GM21717 (cell line): Measurements from ENCODE around the gene ARID1A.
"Not testable (repeated sequence)": the region's sequence is repeated elsewhere in the genome, so short reads cannot be mapped to it uniquely, and the experiment has no call there.

Source experiments
- ATAC-seq: cut with Tn5 transposase; IDR thresholded peaks from one replicate; pipeline ENCODE4 v1.9.1; 2021; ENCODE audit warnings: mild to moderate bottlenecking, moderate library complexity; ENCODE audit not compliant: unreplicated experiment

Gene ARID1A

GRCh38 chr1:26787381-26787705 is 91.5 kb downstream of the ARID1A start:
- ATAC-seq: peak; percentile 47

GRCh38 chr1:26787706-26788514 is 92.1 kb downstream of the ARID1A start, which contains the start of gene PIGV:
Gene PIGV (plus strand): TSS chr1:26787950. CDS start chr1:26790816, 2,866 bp downstream.
- ATAC-seq: peak; percentile 44

- ATAC-seq: no peak
These were observed 92.6 kb downstream of the ARID1A start for GRCh38 chr1:26788515-26788785.

- no peak for ATAC-seq
These were observed 93.2 kb downstream of the ARID1A start for GRCh38 chr1:26788836-26789611.

GRCh38 chr1:26789612-26789865 is 93.7 kb downstream of the ARID1A start:
- ATAC-seq: no peak

GRCh38 chr1:26789931-26790330 is 94.1 kb downstream of the ARID1A start:
- ATAC-seq: no peak

- no peak for ATAC-seq
These were observed 94.7 kb downstream of the ARID1A start for GRCh38 chr1:26790551-26790953.

- ATAC-seq: no peak
These were observed 95.3 kb downstream of the ARID1A start for GRCh38 chr1:26791148-26791547.

- ATAC-seq: no peak
These were observed 95.8 kb downstream of the ARID1A start for GRCh38 chr1:26791626-26792025.

GRCh38 chr1:26792924-26793323 is 97.1 kb downstream of the ARID1A start:
- ATAC-seq: no peak

- ATAC-seq: no peak
These were observed 98.6 kb downstream of the ARID1A start for GRCh38 chr1:26794391-26794790.

- ATAC-seq: no peak
These were observed 101.8 kb downstream of the ARID1A start for GRCh38 chr1:26797627-26798026.

GRCh38 chr1:26799479-26800142 is 103.8 kb downstream of the ARID1A start:
- no peak for ATAC-seq

GRCh38 chr1:26803932-26804331 is 108.1 kb downstream of the ARID1A start:
- ATAC-seq: not testable (repeated sequence)

- ATAC-seq: not testable (repeated sequence)
These were observed 114.3 kb downstream of the ARID1A start for GRCh38 chr1:26810105-26810504.

- no peak for ATAC-seq
These were observed 115.2 kb downstream of the ARID1A start for GRCh38 chr1:26811057-26811456.

GRCh38 chr1:26811708-26812107 is 115.9 kb downstream of the ARID1A start:
- no peak for ATAC-seq

- no peak for ATAC-seq
These were observed 118.6 kb downstream of the ARID1A start for GRCh38 chr1:26814377-26814776.

- no peak for ATAC-seq
These were observed 119.1 kb downstream of the ARID1A start for GRCh38 chr1:26814893-26815292.

GRCh38 chr1:26820784-26821269 is 125.0 kb downstream of the ARID1A start:
- ATAC-seq: peak; percentile 89

- ATAC-seq: no peak
These were observed 127.1 kb downstream of the ARID1A start for GRCh38 chr1:26822737-26823395.
